Lower leg skin (tissue), 4 donors: ENCODE measurements around the gene SYNGAP1. TPM values are rescaled to one million over a fixed set of nuclear protein-coding genes. Genes with fewer than 3 reads are reported as not detected.

Experiments
- DNase-seq, 2 donors: peaks; one replicate each; pipeline ENCODE4 v3.0.0-alpha.2; 2019; ENCODE audit warnings: low spot score in 2 of 2
- H3K4me3 ChIP-seq: fragments of 200-600 bp; sonication (generic); 2 replicates; pipeline ENCODE4 v1.5.1; 2017; ENCODE audit warnings: mild to moderate bottlenecking, low read depth; ENCODE audit not compliant: poor library complexity, severe bottlenecking
- POLR2A ChIP-seq, 2 donors: fragments of 450-650 bp; IDR thresholded peaks; one replicate each; pipeline ENCODE4 v1.6.1; 2016 to 2017; ENCODE audit warnings: antibody characterized with exemption in 2 of 2, mild to moderate bottlenecking in 1 of 2, moderate library complexity in 1 of 2
- WGBS, 2 donors: methylation state at CpG; one replicate each; pipeline ENCODE4 v1.1.5; 2018; 5-methylcytosine and 5-hydroxymethylcytosine counted together
- intact Hi-C: fragments of 100-400 bp; cut with DNase I; formaldehyde crosslinking; loops from one replicate; pipeline ENCODE4 v1.15.0; 2023; ENCODE audit warnings: low total_unique reads
- total RNA-seq, 4 donors: library from RNA; depleted of rRNA; stranded (reverse); fragments of >200 nt; gene quantifications; one replicate each; pipeline ENCODE4 v1.1.0, GENCODE V29; 2016
- TF ChIP-seq, protein P1 (sequence below), 3 donors: fragments of 450-650 bp; IDR thresholded peaks; one replicate each; pipeline ENCODE4 v1.5.1; 2016; ENCODE audit warnings: antibody characterized with exemption in 3 of 3, mild to moderate bottlenecking in 3 of 3, moderate library complexity in 2 of 3

Gene SYNGAP1
- total RNA-seq, 4 donors from 2014 or later = 7.5 to 21.1 (median 9.4) TPM

DNA sequence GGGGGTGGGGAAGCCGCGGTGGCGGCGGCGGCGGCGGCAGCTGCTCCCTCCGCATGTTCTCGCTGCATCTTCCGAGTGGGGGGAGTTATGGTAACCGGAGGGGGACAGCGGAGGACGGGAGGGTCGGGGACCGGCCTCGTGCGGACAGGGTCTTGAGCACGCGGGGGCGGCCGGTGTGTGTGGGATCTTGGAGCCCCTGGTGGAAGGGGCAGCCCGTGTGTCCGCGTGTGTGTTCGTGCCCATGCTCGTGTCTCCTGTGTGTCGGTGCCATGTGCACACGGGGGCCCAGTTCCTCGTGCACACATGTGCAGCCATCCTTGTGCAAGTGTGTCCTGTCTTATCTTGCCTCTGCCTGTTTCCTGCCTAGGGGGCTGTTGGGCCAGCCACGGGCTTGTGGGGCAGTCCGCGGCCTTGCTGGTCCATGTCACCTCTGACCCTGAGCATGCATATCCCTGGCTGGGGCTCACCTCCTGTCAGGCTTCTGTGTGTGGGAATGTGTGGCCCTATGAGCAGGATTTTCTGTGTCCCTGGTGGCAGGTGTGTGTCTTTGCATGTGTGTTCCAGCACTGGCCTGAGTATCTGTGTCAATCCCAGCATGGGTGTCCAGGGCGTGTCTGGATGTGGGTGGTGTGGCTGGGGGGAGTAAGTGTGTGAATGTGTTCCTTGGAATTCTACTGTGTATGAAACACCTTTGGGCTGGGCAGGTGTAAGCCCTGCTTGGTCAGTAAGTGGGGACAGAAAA lies 8.5 kb downstream of the SYNGAP1 start:
- TF ChIP-seq, protein P1, sequence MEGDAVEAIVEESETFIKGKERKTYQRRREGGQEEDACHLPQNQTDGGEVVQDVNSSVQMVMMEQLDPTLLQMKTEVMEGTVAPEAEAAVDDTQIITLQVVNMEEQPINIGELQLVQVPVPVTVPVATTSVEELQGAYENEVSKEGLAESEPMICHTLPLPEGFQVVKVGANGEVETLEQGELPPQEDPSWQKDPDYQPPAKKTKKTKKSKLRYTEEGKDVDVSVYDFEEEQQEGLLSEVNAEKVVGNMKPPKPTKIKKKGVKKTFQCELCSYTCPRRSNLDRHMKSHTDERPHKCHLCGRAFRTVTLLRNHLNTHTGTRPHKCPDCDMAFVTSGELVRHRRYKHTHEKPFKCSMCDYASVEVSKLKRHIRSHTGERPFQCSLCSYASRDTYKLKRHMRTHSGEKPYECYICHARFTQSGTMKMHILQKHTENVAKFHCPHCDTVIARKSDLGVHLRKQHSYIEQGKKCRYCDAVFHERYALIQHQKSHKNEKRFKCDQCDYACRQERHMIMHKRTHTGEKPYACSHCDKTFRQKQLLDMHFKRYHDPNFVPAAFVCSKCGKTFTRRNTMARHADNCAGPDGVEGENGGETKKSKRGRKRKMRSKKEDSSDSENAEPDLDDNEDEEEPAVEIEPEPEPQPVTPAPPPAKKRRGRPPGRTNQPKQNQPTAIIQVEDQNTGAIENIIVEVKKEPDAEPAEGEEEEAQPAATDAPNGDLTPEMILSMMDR (IDR thresholded peaks at IDR 0.05) = no peak
- TF ChIP-seq POLR2A (IDR thresholded peaks at IDR 0.05) = no peak
- DNase-seq = no peak
- no peak overlapping the region for H3K4me3 ChIP-seq
- 2 to 6% methylated on average over 13 to 24 of the region's 33 CpGs for WGBS, 2 donors
- intact Hi-C loops = no loop called here

DNA sequence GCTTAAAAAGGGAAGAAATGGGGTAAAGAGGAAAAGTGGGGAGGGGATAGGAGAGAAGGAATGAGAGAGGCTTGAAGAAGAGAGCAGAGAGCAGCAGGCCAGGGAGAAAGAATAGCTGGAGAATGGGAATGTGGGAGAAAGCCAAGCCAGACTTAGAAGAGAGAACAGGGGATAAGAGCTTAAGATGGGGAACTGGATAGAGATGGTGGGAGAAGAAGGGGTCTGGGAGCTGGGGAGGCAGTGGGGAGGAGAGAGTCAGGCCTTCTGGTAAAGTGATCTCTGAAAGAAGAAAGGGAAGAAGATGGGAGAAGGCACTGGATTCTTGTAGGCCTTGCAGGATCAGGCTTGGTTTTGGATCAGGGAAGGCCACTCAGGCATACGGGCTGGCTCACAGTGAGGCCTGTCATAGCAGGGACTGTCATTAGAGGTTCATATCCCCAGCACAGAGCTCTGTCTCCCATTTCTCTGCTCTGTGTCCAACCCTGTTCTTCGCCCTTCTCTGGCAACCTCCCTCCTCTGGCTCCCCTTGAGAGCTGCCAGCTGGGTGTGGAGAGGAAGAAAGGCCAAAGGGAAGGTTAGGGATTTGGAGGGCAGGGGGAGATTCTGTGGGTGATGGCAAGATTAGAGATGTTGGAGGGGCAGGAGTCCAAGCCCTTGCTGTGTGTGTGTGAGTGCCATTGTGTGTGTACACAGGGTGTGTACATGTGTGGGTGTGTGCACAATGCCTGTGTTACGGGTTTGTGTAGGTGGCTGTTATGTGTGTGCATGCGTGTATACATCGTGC lies 9.3 kb downstream of the SYNGAP1 start:
- intact Hi-C loops = no loop called here
- DNase-seq = no peak
- WGBS, 2 donors = 20 to 34% methylated on average over 5 of the region's 5 CpGs
- H3K4me3 ChIP-seq = no peak overlapping the region
- no peak for TF ChIP-seq POLR2A (IDR thresholded peaks at IDR 0.05)
- TF ChIP-seq, protein P1 (IDR thresholded peaks at IDR 0.05) = no peak

DNA sequence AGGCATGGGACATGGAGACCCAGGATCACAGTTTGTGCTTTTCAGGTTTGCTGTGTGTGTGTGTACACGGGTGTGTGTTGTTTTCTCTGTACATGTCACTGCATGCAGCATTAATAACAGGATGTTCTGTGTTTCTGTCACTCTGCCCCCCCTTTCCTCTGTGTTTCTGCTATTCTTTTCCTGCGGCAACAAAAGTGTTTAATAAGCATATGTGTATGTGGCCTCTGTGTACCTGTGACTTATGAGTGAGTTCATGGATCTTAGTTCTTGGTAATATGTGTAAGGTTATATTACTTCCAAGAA lies 9.8 kb downstream of the SYNGAP1 start:
- 15 to 27% methylated on average over 2 of the region's 2 CpGs for WGBS, 2 donors
- no peak for DNase-seq
- TF ChIP-seq POLR2A (IDR thresholded peaks at IDR 0.05) = no peak
- TF ChIP-seq, protein P1 (IDR thresholded peaks at IDR 0.05) = no peak
- H3K4me3 ChIP-seq = no peak overlapping the region
- intact Hi-C loops = loop anchor here (10.0 kb wide), 1 partner anchor 135 kb away; no protein-coding TSS in a partner anchor

DNA sequence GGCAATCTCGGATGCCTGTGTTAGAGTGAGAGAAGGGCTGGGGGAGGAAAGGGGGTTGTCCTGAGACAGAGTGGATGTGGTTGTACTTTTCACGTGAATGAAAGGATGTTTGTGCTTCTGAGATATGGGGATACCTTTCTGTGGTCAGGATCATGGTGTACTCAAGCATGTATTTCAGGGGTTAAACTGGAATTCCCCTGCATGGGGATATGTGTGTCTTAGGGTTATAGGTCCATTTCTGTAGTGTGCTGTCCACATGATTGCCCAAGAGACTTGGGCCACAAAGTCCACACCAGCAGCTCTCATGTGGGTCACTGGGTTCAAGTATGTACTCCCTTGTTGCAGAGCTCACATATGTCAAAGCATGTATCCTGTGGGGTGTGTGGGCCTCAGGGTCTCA lies 10.5 kb downstream of the SYNGAP1 start:
- no peak for TF ChIP-seq POLR2A (IDR thresholded peaks at IDR 0.05)
- TF ChIP-seq, protein P1 (IDR thresholded peaks at IDR 0.05) = no peak
- intact Hi-C loops = loop anchor here (10.0 kb wide), 1 partner anchor 134 kb away; no protein-coding TSS in a partner anchor
- no peak overlapping the region for H3K4me3 ChIP-seq
- 50 to 51% methylated on average over 2 of the region's 2 CpGs for WGBS, 2 donors
- no peak for DNase-seq

DNA sequence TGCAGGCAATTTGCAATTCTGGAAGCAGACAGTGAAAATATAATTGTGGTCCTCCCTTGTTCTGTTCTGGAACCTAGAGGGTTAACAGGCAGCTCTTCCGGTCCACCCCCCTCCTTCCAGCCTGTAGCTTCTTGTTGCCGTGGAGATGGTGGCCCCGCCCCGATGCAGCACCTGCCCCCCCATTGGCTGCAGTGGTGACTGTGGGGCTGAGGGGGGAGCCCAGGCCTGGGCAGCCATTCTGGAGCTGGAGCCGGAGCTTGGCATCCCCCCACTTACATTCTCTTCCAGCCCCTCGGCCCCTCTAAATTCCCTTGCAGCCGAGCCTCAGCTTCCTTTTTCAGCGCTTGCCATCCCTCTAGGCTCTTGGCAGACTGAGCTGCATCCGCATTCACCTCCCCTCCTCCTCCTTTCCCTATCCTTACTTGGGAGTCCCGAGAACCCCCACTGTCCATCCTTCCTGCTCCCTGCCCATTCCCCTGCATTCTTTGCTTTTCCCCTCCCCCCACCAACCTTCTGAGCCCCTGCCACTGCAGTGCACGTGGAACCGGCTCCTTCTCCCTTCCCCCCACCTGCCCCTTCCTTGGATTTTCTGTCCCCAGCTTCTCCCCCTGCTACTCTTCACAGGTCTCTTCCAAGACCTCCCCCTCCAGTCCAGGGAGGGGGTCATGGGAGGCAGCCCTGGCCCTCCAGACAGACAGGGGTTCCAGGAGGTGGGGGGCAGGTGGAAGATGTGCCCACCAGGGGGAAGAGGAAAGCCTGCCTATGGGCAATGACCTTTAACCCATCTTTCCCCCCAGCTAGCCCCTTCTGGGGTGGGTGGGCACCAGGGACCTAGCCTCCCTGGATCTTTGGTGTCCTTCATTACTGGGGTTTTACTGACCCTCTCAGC lies 11.4 kb downstream of the SYNGAP1 start:
- WGBS, 2 donors = 9 to 16% methylated on average over 12 of the region's 12 CpGs
- DNase-seq = no peak
- intact Hi-C loops = loop anchor here (10.0 kb wide), 1 partner anchor 134 kb away; no protein-coding TSS in a partner anchor
- TF ChIP-seq, protein P1 (IDR thresholded peaks at IDR 0.05) = no peak
- TF ChIP-seq POLR2A (IDR thresholded peaks at IDR 0.05) = no peak
- no peak overlapping the region for H3K4me3 ChIP-seq
